Inflammatory macrophage treated with lipopolysaccharide for 1 hour (primary cell): ENCODE data around the gene GPR155.
"Not testable (repeated sequence)": the region's sequence is repeated elsewhere in the genome, so short reads cannot be mapped to it uniquely, and the experiment has no call there.

Experiments
- DNase-seq, 2 donors: peaks; one replicate each; pipeline ENCODE4 v3.0.0-alpha.2; 2020 to 2022

GPR155 gene

DNA sequence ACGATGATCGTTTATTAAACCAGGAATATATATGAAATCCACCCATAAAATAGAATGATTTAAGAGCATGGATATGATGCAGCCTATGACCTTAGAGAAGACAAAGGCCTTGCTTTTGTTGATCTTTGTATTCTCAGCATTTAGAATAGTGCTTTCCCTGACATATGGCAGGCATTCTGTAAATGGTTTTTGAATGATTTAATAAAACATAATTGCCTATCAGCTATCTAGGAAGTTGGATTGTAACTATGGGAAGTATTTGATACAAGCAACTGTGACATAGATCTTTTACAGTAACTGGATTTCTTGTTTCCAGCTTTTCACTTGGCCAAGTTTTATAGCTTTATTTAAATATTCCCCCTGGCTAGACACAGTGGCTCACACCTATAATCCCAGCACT is 5.1 kb upstream of the GPR155 start:
- DNase-seq = no peak

DNA sequence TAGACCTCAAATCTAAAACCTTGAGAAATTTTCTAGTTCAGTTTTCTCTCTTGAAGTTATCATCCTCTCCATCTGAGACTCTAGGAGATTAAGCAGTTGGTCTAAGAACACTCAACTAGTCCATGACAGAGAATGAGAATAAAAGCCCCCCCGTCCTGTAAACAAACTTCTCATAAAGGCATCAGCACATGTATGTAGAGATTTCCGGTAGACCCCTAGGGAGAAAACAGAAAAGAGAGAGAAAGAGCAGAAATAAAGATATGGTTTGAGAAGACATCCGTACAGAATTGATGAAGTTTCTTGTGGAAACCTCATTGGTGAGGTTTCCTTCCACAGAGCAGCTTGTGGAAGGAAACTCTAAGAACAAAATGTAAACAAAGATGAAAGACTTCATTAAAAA is 3.2 kb upstream of the GPR155 start:
- DNase-seq = no peak

DNA sequence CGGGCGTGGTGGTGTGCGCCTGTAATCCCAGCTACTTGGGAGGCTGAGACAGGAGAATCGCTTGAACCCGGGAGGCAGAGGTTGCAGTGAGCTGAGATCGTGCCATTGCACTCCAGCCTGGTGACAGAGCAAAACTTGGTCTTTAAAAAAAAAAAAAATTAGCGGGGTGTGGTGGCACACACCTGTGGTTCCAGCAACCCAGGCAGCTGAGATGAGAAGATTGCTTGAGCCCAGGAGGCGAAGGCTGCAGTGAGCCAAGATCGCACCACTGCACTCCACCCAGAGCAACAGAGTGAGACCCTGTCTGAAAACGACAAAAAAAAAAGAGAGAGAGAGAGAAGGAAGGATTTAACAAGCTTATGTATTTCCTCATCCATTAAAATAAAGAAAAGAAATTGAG is 2.7 kb upstream of the GPR155 start:
- not testable (repeated sequence) for DNase-seq

DNA sequence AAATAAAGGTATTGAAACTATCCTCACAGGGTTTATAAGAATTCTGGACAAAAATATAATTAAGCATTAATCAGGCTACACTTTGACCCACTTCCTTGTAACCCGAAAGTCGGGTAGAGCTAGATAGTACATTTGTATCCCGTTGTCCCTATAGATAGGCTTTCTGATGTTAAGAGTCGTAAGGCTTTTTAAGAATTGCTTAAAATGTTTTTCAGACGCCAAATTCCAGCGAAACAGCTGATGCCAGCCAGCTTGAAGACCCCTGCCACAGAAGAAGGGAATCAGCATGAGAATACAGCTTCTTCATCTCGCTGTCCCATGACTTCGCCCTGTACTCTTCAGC is 962 bp upstream of the GPR155 start:
- DNase-seq = no peak

DNA sequence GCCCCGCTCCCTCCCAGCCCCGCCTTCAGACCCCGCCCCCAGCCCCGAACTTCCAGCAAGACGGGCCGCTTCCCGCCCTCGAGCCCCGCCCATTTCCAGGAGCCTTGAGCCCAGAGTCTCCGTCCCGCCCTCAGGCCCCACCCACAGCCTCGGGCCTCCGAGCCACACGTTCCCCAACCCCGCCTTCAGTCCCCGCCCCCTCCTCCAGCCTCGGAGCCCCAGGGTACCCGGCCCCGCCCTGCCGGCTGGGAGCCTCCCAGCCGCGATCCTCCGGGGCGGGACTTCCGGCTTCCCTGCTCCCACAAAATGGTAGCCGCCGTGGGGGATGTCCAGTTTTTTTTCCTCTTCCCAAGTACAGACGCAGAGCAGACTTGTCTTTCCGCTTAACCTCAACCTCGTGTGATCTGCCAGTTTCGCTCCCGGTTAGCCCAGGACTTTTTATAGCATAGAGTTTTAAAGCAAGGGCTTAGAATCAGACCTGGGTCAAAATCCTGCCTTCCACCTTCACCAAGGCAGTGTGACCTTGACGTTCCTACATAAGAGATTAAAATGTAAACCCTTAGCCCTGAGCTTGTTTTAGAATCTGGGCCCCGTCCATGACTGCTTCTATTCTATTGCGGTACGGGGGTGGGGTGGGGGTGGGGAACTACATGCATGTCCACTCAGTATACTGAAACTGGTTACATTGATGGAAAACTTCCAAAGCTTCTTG is 435 bp upstream of the GPR155 start:
- peak; percentile 89 to 99 for DNase-seq

DNA sequence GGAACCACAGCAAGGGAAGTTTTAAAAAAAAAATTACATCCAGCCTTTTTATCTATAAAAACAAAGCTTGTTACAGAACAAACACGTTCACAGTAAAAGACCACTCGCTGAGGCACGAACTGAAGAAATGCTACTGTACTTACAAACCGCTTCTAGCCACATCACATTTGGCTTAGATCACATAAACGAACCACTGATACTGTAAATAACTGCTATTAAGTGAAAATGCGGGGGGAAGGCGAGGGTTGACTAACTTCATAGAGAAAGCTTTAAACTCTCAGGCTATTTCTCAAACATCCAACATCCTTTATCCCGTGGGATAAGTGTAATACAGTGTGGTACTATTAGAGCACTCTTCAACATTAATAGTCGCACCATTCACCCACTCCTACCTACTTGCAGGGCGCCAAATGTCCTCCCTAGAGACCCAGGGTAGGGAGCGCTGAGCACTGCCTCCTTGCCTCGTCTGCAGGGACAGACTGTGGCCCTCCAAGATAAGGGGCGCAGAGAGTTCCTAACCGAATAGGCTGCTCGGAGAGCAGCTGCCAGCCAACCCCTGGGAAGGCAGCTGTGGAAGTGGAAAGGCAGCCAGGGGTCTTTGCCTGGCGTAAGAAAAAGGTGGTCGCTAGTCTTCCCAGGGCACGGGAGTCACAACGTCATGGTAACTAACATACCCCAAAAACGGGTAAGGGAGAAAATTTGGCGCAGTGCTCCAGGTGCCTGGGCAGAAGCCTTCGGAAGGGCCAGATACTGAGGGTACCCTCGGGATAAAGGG is 854 bp downstream of the GPR155 start:
- DNase-seq = no peak

DNA sequence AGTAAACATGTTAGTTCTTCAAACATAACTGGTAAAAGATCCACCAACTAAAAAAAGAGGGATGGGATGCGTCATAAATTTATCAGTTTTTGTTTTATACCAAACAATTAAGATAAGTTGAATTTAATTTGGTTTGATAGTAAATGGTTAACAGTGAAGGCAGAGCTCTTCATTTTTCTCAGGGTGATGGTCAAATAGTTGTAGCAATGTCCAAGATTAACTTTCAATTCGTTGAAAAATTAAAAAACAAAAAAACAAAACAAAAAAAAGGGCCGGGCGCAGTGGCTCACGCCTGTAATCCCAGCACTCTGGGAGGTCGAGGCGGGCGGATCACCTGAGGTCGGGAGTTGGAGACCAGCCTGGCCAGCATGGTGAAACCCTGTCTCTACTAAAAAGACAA is 1.8 kb downstream of the GPR155 start:
- not testable (repeated sequence) for DNase-seq

DNA sequence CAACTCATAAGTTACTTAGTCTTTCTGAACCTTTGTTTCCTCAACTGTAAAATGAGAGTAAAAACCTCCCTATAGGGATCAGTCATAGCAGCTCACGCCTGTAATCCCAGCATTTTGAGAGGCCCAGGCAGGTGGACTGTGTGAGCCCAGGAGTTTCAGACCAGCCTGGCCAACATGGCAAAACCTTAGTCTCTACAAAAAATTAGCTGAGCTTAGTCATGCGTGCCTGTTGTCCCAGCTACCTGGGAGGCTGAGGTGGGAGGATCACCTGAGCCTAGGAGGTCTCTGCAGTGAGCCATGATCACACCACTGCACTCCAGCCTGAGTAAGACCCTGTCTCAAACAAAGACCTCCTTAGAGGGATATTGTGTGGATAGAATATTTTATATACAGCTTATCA is 2.3 kb downstream of the GPR155 start:
- no peak for DNase-seq

DNA sequence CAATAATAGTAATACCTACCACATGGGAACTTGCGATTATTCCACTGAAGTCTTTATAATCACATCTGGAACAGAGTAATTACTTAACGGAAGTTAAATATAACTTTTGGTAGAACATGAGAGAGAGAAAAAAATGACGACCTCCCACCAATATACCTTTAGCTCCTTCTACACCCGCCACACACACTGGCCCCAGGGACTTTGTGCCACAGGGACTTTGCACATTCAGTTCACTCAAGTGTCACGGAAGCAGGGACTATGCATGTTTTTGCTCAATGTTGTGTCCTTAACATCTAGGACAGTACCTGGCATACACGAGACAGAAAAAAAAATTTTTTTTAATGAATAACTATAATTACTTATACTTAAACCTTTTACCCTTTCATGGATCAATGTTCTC is 4.0 kb downstream of the GPR155 start:
- DNase-seq = no peak

DNA sequence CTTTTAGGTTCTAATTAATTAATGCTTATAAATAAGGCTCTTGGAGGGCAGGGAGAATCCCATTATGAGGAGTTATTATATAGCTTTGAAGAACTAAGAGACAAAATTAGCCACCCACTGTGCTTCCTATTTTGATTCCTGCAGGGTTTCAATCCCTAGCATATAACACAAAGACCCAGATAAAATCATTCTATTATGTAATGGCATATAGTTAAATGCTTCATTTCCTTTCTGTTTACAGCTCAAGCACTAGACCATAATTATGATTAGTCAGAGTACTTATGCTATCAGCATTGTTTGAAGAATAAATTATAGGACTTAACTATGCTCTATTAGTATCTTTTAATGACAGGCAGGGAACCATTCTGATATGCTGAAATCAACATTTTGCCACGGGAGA is 9.1 kb downstream of the GPR155 start:
- DNase-seq = no peak

DNA sequence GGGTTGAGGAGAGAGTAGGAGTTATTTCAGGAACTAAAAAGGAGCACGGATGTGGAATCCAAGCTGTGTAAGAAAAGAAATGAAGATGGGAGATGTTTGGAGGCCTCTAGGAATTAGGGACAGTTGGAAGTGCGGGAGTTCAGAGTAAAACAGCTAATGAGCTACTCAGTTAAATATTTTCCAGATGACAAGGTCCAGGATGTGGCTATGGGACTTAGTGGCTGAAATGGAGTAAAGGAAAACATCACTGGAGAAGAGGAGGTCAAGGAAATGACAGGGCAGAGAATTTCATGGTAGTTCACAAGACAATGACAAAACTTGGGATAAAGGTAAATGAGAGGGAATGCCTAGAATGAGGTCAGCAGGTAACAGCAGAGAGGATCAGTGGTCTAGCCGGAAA is 13.0 kb downstream of the GPR155 start:
- no peak for DNase-seq

DNA sequence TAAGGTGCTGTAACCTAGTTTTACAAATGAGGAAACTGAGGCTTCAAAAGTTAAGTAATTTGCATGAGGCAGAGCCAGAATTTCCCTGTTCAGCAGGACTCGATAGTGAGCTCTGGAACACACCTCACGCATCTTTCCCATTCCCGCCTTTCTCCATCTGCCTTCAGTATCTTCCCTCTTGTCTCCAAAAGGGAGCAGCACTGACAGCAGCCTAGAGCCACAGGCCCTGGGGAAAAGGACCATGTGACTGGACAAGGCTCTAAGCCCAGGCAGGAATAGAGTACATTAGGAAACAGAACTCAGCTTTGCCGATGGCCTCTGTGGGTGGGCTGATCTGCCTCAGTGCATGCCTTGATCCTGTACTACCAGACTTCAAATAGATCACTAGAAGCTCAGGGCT is 21.5 kb downstream of the GPR155 start:
- DNase-seq = no peak

DNA sequence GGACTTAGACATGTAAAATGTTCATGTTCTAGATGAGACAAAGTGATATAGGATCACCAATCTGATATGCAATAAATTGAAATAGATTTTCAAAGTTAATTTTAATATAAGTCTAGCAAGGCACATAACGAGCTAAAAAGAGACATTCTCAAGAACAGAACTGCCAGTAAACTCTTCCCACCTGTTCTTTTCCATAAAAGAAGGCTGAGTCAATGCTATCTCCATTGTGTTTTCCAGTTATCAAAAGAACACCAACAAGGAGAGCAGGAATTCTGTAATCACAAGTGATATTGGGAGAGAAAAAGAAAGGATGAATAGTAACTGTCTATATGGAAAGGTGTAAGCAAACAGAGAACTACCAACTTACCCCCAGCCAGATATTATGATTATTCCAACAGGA is 25.6 kb downstream of the GPR155 start:
- no peak for DNase-seq

DNA sequence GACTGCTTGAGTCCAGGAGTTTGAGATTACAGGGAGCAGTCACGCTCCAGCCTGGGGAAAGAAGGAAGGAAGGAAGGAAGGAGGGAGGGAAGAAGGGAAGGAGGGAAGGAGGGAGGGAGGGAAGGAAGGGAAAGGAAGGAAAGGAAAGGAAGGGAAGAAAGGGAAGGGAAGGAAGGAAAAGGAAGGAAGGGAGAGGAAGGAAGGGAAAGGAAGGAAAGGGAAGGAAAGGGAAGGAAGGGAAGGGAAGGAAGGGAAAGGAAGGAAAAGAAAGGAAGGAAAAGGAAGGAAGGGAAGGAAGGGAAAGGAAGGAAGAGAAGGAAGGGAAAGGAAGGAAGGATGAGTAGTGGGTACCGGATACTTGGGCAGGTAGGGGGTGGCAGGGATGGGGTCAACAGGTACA is 32.3 kb downstream of the GPR155 start:
- no peak for DNase-seq

DNA sequence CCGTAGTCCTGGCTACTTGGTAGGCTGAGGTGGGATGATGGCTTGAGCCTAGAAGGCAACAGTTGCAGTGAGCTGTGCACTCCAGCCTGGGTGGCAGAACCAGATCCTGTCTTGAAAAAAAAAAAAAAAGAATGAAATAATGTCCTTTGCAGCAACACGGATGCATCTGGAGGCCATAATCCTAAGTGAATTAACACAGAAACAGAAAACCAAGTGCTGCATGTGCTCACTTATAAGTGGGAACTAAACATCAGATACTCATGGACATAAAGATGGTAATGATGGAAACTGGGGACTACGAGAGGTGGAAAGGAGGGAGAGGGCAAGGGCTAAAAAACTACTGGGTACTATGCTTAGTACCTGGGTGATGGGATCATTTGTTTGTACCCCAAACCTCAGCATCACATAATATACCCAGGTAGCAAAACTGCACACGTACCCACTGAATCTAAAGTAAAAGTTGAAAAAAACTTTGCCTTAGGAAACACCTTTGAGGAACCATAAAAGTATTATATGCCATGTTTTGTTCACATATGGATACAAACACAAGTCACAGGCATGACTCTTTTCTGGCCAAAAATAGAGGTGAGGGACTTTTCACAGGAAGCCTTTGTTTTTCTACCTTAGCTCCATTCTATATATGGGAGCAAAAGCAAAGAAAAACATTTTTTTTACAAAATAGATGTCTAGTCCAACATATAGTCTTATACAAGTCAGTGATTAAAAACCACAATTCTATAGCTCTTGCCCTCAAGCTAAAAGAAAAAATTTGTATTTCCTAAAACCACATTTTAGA is 36.6 kb downstream of the GPR155 start:
- no peak for DNase-seq

DNA sequence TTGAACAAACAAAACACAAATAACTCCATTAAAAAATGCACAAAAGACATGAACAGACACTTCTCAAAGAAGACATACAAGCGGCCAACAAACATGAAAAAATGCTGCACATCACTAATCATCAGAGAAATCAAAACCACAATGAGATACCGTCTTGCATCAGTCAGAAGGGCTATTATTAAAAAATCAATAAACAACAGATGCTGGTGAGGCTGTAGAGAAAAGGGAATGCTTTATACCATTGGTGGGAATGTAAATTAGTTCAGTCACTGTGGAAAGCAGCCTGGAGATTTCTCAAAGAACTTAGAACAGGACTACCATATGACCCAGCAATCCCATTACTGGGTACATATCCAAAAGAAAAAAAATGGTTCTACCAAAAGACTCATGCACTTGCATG is 37.8 kb downstream of the GPR155 start:
- DNase-seq = no peak

DNA sequence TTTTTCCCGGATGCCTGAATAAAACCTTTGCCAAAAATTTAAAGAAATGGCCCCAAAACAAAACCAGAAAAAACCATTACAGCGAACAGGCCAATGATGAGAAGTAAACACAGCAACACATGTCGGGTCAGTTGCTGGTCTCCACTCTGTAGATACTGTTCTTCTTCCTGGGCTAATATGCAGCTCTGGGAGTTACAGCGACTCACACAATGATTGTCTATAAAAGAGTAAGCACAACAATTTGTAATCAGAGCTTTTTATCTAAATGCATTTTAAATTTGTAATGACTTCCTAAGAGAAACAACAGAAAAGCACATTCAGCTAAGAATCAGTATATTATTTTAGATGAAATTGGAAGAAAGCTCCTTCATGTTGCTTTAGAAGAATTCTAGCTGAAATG is 40.3 kb downstream of the GPR155 start:
- DNase-seq = no peak

DNA sequence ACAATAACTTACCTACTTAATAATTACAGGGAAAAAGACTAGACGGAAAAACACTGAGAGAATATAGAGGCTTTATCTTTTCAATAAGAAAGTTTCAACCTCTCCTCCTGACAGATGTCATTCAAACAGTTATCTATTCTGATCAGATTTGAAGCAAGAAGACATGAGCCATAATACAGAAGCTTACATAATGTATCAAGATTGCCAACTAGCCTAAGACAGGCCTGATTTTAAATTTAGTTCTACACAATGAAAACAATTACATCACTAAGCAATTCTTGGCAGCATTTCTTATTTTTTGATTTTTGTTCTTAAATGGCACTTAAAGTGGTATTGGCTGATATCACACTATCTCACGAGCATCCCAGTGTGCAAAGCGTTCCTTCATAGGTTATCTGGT is 41.6 kb downstream of the GPR155 start:
- DNase-seq = no peak

DNA sequence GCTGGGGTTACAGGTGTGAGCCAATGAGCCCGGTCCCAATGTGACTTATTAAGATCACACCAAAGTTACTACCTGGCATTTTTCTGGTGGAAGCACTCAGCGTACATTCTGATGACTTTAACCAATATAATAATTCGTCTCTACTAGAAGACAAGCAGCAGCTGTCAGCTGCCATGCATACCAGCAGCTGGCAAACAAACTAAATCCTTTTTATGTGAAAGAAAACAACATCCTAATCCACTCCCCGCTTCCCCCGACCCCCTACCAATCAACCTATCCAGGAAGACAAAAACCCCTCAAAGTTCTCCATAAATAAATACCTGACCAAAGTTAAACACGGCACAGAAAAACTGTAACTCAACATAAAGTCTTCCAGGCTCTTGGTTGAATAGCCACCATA is 42.1 kb downstream of the GPR155 start:
- no peak for DNase-seq

DNA sequence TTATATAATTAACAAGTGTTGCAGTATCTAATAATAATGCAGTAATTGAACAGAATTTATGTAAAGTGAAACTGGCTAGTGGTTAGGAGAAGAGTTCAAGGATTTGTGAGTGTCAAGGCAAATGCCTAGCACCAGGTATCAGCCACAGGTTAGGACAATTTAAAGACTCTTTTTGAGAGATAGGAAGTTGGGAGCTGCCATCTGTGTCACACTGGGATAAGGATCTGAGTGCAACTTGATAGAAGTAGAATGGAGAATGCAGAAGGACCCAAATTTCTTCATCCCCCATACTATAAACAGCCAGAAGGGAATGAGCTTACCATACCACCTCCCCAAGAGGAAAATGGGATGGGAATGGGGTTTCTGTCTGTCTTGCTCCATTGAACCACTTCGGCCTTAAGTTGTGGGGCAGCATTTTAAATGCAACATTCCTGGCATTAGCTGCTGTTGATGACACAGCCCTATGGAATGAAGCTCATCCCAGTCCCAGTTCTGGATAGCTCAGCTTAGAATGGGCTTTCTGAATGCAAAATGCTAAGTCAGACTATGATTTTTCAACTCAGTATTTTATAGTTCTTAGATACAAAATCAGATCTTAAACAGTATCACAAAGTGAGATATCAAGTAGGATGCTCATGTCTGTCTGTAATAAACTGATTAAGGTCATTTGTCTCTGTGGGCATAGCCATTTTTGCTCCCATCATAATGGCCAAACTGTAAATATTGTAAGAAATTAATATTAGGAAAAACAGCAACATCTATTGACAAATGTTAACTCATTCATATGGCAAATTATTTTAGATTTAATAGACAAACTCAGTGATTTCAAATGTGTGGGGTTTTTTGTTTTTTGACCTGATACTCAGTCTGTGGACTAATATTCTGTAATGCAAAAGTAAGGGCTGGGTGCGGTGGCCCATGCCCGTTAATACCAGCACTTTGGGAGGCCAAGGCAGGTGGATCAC is 44.0 kb downstream of the GPR155 start:
- DNase-seq = no peak

DNA sequence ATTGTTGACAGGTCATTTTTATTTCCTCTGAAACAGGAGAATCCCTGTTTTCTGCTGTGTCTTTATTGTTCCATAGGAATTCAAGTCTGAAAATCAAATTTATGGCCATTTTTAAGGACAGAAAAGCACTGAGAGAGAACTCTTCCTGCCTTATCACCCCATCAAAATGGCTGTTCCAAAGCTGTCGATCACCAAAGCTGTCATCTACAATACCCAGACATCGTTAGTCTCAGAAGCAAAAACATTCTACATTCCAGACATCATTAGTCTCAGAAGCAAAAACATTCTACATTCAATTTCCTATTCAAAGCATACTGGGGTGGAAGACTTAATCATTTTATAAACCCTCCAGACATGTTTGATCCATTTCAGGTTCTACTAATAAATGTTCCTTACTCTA is 46.9 kb downstream of the GPR155 start:
- no peak for DNase-seq

DNA sequence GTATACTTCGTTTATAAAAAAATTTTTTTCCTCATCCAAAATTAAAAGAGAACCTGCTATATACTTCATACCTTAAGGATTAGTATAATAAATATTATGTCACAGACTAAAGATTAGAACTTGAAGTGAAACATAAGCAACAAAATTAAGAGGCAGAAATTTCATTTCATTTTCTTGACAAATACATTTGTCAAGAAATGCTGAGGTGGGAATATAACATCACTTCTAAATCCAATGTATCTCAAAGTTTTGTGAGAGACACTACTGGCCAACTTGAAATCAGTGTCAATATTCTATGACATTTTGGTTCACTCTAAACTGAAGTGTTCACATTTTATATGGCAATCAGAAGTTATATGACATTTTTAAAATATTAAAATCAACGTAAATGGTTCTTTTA is 47.5 kb downstream of the GPR155 start:
- DNase-seq = no peak
